ENCODE data around the gene ZNF562. TPM values are rescaled to one million over a fixed set of nuclear protein-coding genes. Genes with fewer than 3 reads are reported as not detected.
A peak's percentile ranks its signal among the peaks of the same experiment; 100 is the strongest.
"Not testable (repeated sequence)": the region's sequence is repeated elsewhere in the genome, so short reads cannot be mapped to it uniquely, and the experiment has no call there.

Gene ZNF562
- total RNA-seq, 4 donors from 2014 or later = 14.4 to 85.1 (median 43.5) TPM

- TF ChIP-seq POLR2A (IDR thresholded peaks at IDR 0.05) (no peak), CTCF (IDR thresholded peaks at IDR 0.05) (no peak)
- Histone ChIP-seq H3K36me3 (no peaks in the 10 kb centered on the region), H3K9me3 (no peaks in the 10 kb centered on the region), H3K27ac (no peak overlapping the region), H3K4me1 (no peaks in the 10 kb centered on the region), H3K27me3 (no peaks in the 10 kb centered on the region), H3K4me3 (no peak overlapping the region)
- intact Hi-C loops (cut with DNase I; ENCODE audit: low total_unique reads) = no loop called here
- DNase-seq = no peak
Observed at GRCh38 chr19:9709305-9709704, 34.4 kb upstream of the ZNF562 start.

GRCh38 chr19:9705836-9706235, 30.9 kb upstream of the ZNF562 start:
- Histone ChIP-seq H3K27me3 (no peaks in the 10 kb centered on the region), H3K27ac (no peak overlapping the region), H3K9me3 (no peaks in the 10 kb centered on the region), H3K4me1 (no peaks in the 10 kb centered on the region), H3K36me3 (no peaks in the 10 kb centered on the region), H3K4me3 (no peak overlapping the region)
- DNase-seq = no peak
- intact Hi-C loops (cut with DNase I; ENCODE audit: low total_unique reads) = no loop called here
- no peak for TF ChIP-seq POLR2A (IDR thresholded peaks at IDR 0.05)
- no peak for TF ChIP-seq CTCF (IDR thresholded peaks at IDR 0.05)

GRCh38 chr19:9702186-9702585, 27.3 kb upstream of the ZNF562 start:
- Histone ChIP-seq H3K27ac (no peak overlapping the region), H3K9me3 (no peaks in the 10 kb centered on the region), H3K4me3 (no peak overlapping the region), H3K36me3 (no peaks in the 10 kb centered on the region), H3K27me3 (no peaks in the 10 kb centered on the region), H3K4me1 (no peaks in the 10 kb centered on the region)
- no peak for DNase-seq
- no peak for TF ChIP-seq POLR2A (IDR thresholded peaks at IDR 0.05)
- no peak for TF ChIP-seq CTCF (IDR thresholded peaks at IDR 0.05)
- intact Hi-C loops (cut with DNase I; ENCODE audit: low total_unique reads) = no loop called here

GRCh38 chr19:9700229-9700981, 25.5 kb upstream of the ZNF562 start:
- intact Hi-C loops (cut with DNase I; ENCODE audit: low total_unique reads) = no loop called here

GRCh38 chr19:9690301-9690700, 15.4 kb upstream of the ZNF562 start:
- H3K4me1 ChIP-seq; H3K27ac ChIP-seq; DNase-seq; H3K9me3 ChIP-seq; H3K27me3 ChIP-seq; intact Hi-C loops (cut with DNase I; ENCODE audit: low total_unique reads); H3K4me3 ChIP-seq; H3K36me3 ChIP-seq: not testable (repeated sequence)

More at GRCh38 chr19:9700229-9700981, 25.5 kb upstream of the ZNF562 start:
- Histone ChIP-seq H3K9me3 (no peaks in the 10 kb centered on the region), H3K27me3 (no peaks in the 10 kb centered on the region), H3K27ac (no peak overlapping the region), H3K4me3 (no peak overlapping the region), H3K4me1 (no peaks in the 10 kb centered on the region), H3K36me3 (no peaks in the 10 kb centered on the region)
- TF ChIP-seq POLR2A (IDR thresholded peaks at IDR 0.05) (no peak), CTCF (IDR thresholded peaks at IDR 0.05) (no peak)
- no peak for DNase-seq

GRCh38 chr19:9679996-9680395, 5.1 kb upstream of the ZNF562 start:
- intact Hi-C loops (cut with DNase I; ENCODE audit: low total_unique reads); H3K27ac ChIP-seq; H3K4me3 ChIP-seq; H3K36me3 ChIP-seq; H3K9me3 ChIP-seq; DNase-seq; H3K27me3 ChIP-seq; H3K4me1 ChIP-seq: not testable (repeated sequence)

GRCh38 chr19:9675358-9675901, 530 bp upstream of the ZNF562 start:
- intact Hi-C loops (cut with DNase I; ENCODE audit: low total_unique reads); DNase-seq; H3K4me1 ChIP-seq; H3K27me3 ChIP-seq; H3K9me3 ChIP-seq; H3K36me3 ChIP-seq: not testable (repeated sequence)
- Histone ChIP-seq H3K27ac (peak overlapping the region; percentile 92), H3K4me3 (peak overlapping the region; percentile 73 to 94)

Data from uterus (tissue), 4 donors.